OCI-LY3 (cell line): ENCODE results near the gene ACKR3.

Experiments
- CTCF ChIP-seq: fragments of 200-600, 300-600 bp; sonication (generic); IDR thresholded peaks from 2 replicates; pipeline ENCODE4 v1.5.1; 2014; ENCODE audit warnings: antibody characterized with exemption, low read length, low read depth
- EZH2phosphoT487 ChIP-seq: fragments of 200-600 bp; shearing (Covaris generic); IDR thresholded peaks from 2 replicates; pipeline ENCODE4 v1.6.1; 2018; ENCODE audit warnings: antibody characterized with exemption, mixed run types, low read depth

- TF ChIP-seq CTCF (no peak), EZH2phosphoT487 (no peak)
Measured at GRCh38 chr2:236617796-236618195, 48.2 kb downstream of the ACKR3 start.
